ENCODE data around the gene UROD.

- TF ChIP-seq, protein P1, sequence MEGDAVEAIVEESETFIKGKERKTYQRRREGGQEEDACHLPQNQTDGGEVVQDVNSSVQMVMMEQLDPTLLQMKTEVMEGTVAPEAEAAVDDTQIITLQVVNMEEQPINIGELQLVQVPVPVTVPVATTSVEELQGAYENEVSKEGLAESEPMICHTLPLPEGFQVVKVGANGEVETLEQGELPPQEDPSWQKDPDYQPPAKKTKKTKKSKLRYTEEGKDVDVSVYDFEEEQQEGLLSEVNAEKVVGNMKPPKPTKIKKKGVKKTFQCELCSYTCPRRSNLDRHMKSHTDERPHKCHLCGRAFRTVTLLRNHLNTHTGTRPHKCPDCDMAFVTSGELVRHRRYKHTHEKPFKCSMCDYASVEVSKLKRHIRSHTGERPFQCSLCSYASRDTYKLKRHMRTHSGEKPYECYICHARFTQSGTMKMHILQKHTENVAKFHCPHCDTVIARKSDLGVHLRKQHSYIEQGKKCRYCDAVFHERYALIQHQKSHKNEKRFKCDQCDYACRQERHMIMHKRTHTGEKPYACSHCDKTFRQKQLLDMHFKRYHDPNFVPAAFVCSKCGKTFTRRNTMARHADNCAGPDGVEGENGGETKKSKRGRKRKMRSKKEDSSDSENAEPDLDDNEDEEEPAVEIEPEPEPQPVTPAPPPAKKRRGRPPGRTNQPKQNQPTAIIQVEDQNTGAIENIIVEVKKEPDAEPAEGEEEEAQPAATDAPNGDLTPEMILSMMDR (conservative IDR thresholded peaks at IDR 0.05), result no peak
- no peak for TF ChIP-seq ZFX (IDR thresholded peaks at IDR 0.05)
These were observed 14.4 kb downstream of the UROD start for GRCh38 chr1:45026446-45026845.

All from C4-2B (cell line).